GM21528 (cell line): ENCODE data around the gene LIN37.
"Not testable (repeated sequence)": the region's sequence is repeated elsewhere in the genome, so short reads cannot be mapped to it uniquely, and the experiment has no call there.

ENCODE experiments used
- ATAC-seq: cut with Tn5 transposase; IDR thresholded peaks from one replicate; pipeline ENCODE4 v1.9.1; 2021; ENCODE audit warnings: mild to moderate bottlenecking, moderate library complexity; ENCODE audit not compliant: unreplicated experiment, low FRiP score

LIN37 gene

GRCh38 chr19:35787227-35787799 lies 38.9 kb downstream of the LIN37 start:
- ATAC-seq, result no peak

GRCh38 chr19:35788205-35788960 lies 40.0 kb downstream of the LIN37 start:
- ATAC-seq, result no peak

GRCh38 chr19:35789195-35789977 lies 41.0 kb downstream of the LIN37 start:
- no peak for ATAC-seq

GRCh38 chr19:35789978-35790944 lies 41.9 kb downstream of the LIN37 start:
- no peak for ATAC-seq

- no peak for ATAC-seq
These were observed 42.8 kb downstream of the LIN37 start for GRCh38 chr19:35790981-35791813.

- ATAC-seq, result no peak
These were observed 43.5 kb downstream of the LIN37 start for GRCh38 chr19:35791814-35792279.

- ATAC-seq, result no peak
These were observed 43.9 kb downstream of the LIN37 start for GRCh38 chr19:35792312-35792711.

GRCh38 chr19:35792888-35793287 lies 44.5 kb downstream of the LIN37 start:
- no peak for ATAC-seq

GRCh38 chr19:35793381-35794165 lies 45.2 kb downstream of the LIN37 start:
- no peak for ATAC-seq

- not testable (repeated sequence) for ATAC-seq
These were observed 47.2 kb downstream of the LIN37 start for GRCh38 chr19:35795564-35795963.

- no peak for ATAC-seq
These were observed 48.5 kb downstream of the LIN37 start for GRCh38 chr19:35796645-35797542.

- no peak for ATAC-seq
These were observed 49.3 kb downstream of the LIN37 start for GRCh38 chr19:35797663-35798062.

GRCh38 chr19:35801828-35802227 lies 53.5 kb downstream of the LIN37 start:
- ATAC-seq, result no peak
